GM12878 (cell line): ENCODE data around the gene TINCR. TPM values are rescaled to one million over a fixed set of nuclear protein-coding genes. Genes with fewer than 3 reads are reported as not detected.

ENCODE experiments used
- ATAC-seq: fragments of 200-7000 bp; cut with Tn5 transposase; 3 replicates; pipeline ENCODE4 v1.9.1; 2020; ENCODE audit warnings: mild to moderate bottlenecking, moderate library complexity
- BruUV-seq: library from RNA; stranded (reverse); fragments of 400-500 nt; replicated peaks from 2 replicates; lab custom pipeline; 2021; lab: Mats Ljungman, UMichigan
- CTCF ChIA-PET: fragments of 300-600 bp; sonication (Branson Sonifier 250); formaldehyde crosslinking; extraction: SDS; loops from one replicate; lab custom pipeline; 2021; ENCODE audit warnings: inconsistent platforms; lab: Yijun Ruan, JAX
- POLR2A ChIA-PET: fragments of 350-600 bp; formaldehyde crosslinking; extraction: SDS; loops from one replicate; lab custom pipeline; 2021; ENCODE audit warnings: inconsistent platforms; lab: Charles Lee
- RAD21 ChIA-PET: fragments of 300-600 bp; sonication (Branson Sonifier 250); formaldehyde crosslinking; loops from one replicate; lab custom pipeline; 2023; ENCODE audit warnings: antibody characterized with exemption; ENCODE audit not compliant: unreplicated experiment; lab: Charles Lee
- SMC1A ChIA-PET: fragments of 300-600 bp; sonication (Branson Sonifier 250); formaldehyde crosslinking; loops from one replicate; lab custom pipeline; 2023; ENCODE audit not compliant: unreplicated experiment, uncharacterized antibody; lab: Charles Lee
- DNase-seq: peaks from one replicate; pipeline ENCODE4 v3.0.0-alpha.2; 2011; ENCODE audit warnings: low read depth, low spot score
- FAIRE-seq: peaks from 3 replicates; lab custom pipeline; 2011; peaks lifted over from hg19 to GRCh38; lab: Jason Lieb, UNC
- H2AFZ ChIP-seq: 2 replicates; pipeline ENCODE4 v1.6.0; 2011; ENCODE audit warnings: low read depth, low read length, control low read depth; ENCODE audit not compliant: control insufficient read depth
- H3K27ac ChIP-seq: 2 replicates; pipeline ENCODE4 v1.5.1; 2011; ENCODE audit warnings: control low read depth; ENCODE audit not compliant: control insufficient read depth, insufficient read depth
- H3K27me3 ChIP-seq, 2 experiments: replicated peaks in 1 of 2; 2 replicates each; pipeline versions ENCODE4 v1.6.0 to v1.6.1; 2011; ENCODE audit warnings: low read length in 1 of 2; ENCODE audit not compliant: control insufficient read depth in 2 of 2, insufficient read depth in 2 of 2
- H3K36me3 ChIP-seq, 2 experiments: 2 replicates each; pipeline ENCODE4 v1.5.1; 2011; ENCODE audit warnings: low read length in 1 of 2; ENCODE audit not compliant: control insufficient read depth in 2 of 2, insufficient read depth in 2 of 2
- H3K4me1 ChIP-seq: 2 replicates; pipeline ENCODE4 v1.6.1; 2011; ENCODE audit warnings: mild to moderate bottlenecking, low read length, moderate library complexity, mixed read lengths; ENCODE audit not compliant: control insufficient read depth, insufficient read depth
- H3K4me2 ChIP-seq: 2 replicates; pipeline ENCODE4 v1.6.0; 2011; ENCODE audit warnings: control low read depth; ENCODE audit not compliant: control insufficient read depth, insufficient read depth
- H3K4me3 ChIP-seq: fragments of 200-600 bp; sonication (generic); 2 replicates; pipeline ENCODE4 v1.5.1; 2016
- H3K79me2 ChIP-seq: 2 replicates; pipeline ENCODE4 v1.6.0; 2011; ENCODE audit warnings: low read length; ENCODE audit not compliant: control insufficient read depth, insufficient read depth
- H3K9ac ChIP-seq: 2 replicates; pipeline ENCODE4 v1.8.0; 2011; ENCODE audit warnings: low read length, control low read depth, mixed read lengths; ENCODE audit not compliant: control insufficient read depth, insufficient read depth
- H3K9me3 ChIP-seq: replicated peaks from 3 replicates; pipeline ENCODE4 v1.5.1; 2011; ENCODE audit warnings: mild to moderate bottlenecking, low read length; ENCODE audit not compliant: control insufficient read depth, insufficient read depth
- H4K20me1 ChIP-seq: 2 replicates; pipeline ENCODE4 v1.6.0; 2011; ENCODE audit not compliant: control insufficient read depth, insufficient read depth
- CTCF ChIP-seq, 3 experiments: IDR thresholded peaks in 2 of 3; conservative IDR thresholded peaks in 1 of 3; 2 replicates each; pipeline ENCODE4 v1.5.1; 2011; ENCODE audit warnings: low read depth in 3 of 3, low read length in 3 of 3, mild to moderate bottlenecking in 3 of 3, control low read depth in 2 of 3, moderate library complexity in 2 of 3, inconsistent platforms in 1 of 3, mixed read lengths in 1 of 3; ENCODE audit not compliant: control insufficient read depth in 2 of 3, insufficient read depth in 1 of 3; ENCODE audit errors: extremely low read depth in 1 of 3
- E2F8 ChIP-seq: fragments of 450-650 bp; IDR thresholded peaks from 2 replicates; pipeline ENCODE4 v1.6.1; 2018; ENCODE audit warnings: mild to moderate bottlenecking, low read depth, moderate library complexity; ENCODE audit not compliant: partially characterized antibody
- FOXK2 ChIP-seq: fragments of 450-650 bp; IDR thresholded peaks from 2 replicates; pipeline ENCODE4 v1.6.1; 2017; ENCODE audit warnings: mild to moderate bottlenecking, moderate library complexity
- MEF2B ChIP-seq: fragments of 450-650 bp; IDR thresholded peaks from 2 replicates; pipeline ENCODE4 v1.6.1; 2018; ENCODE audit warnings: mild to moderate bottlenecking, moderate library complexity; ENCODE audit not compliant: partially characterized antibody, poor library complexity, severe bottlenecking
- MLLT1 ChIP-seq: fragments of 450-650 bp; IDR thresholded peaks from 2 replicates; pipeline ENCODE4 v1.6.1; 2016; ENCODE audit warnings: mild to moderate bottlenecking
- SPI1 ChIP-seq: IDR thresholded peaks from 2 replicates; pipeline ENCODE4 v1.6.1; 2011; ENCODE audit warnings: low read depth, mild to moderate bottlenecking, low read length, moderate library complexity, borderline replicate concordance; ENCODE audit not compliant: insufficient read depth
- WGBS: methylation state at CpG from one replicate; pipeline ENCODE4 v1.1.6; 2016; ENCODE audit warnings: low lambda C conversion rate; ENCODE audit not compliant: insufficient replicate concordance, insufficient coverage; ENCODE audit errors: missing lambda C conversion rate; 5-methylcytosine and 5-hydroxymethylcytosine counted together
- in situ Hi-C: fragments of 300-500 bp; cut with MboI; formaldehyde crosslinking; loops from 9 replicates; pipeline ENCODE4 v1.14.3; 2018; ENCODE audit warnings: mixed read lengths
- intact Hi-C: fragments of 100-400 bp; cut with micrococcal nuclease; formaldehyde crosslinking; loops from one replicate; pipeline ENCODE4 v1.14.2; 2022; ENCODE audit not compliant: unreplicated experiment
- polyA plus RNA-seq, 11 experiments: library from polyadenylated mRNA; depleted of rRNA in 4 of 11; unstranded in 6 of 11; stranded (reverse) in 5 of 11; fragments of >200 nt; fragmentation: Nextera tagmentation in 4 of 11; fragmentation: Illumina TruSeq in 1 of 11; extraction: Ambion mirVana in 4 of 11; extraction: Trizol in 1 of 11; gene quantifications; 1 replicate in 1 of 11; 2 replicates in 10 of 11; pipeline versions ENCODE4 v1.2.1 to v1.2.3, GENCODE V29; 2011 to 2016; ENCODE audit warnings: inconsistent platforms in 2 of 11, missing spikeins in 2 of 11, low read depth in 1 of 11
- total RNA-seq, 4 experiments: library from RNA; depleted of rRNA in 3 of 4; stranded (reverse); fragments of >200 nt in 3 of 4; fragmentation: Illumina TruSeq in 1 of 4; extraction: Trizol in 1 of 4; gene quantifications; 2 replicates each; pipeline versions ENCODE4 v1.2.1 to v1.2.3, GENCODE V29; 2013 to 2021

Gene TINCR
- total and polyA plus RNA-seq, 10 of the 15 experiments (the other 5 are each of a cell fraction or from before 2014, with no cell fraction given) = 0.02 to 0.36 (median 0.06) TPM; not detected in 3

- no peaks in the 10 kb centered on the region for H4K20me1 ChIP-seq
- FAIRE-seq (no peak), DNase-seq (no peak), ATAC-seq (no peak)
- BruUV-seq = no TSS peak
- H3K9me3 ChIP-seq = no peaks in the 10 kb centered on the region
- no peak for TF ChIP-seq MEF2B
- no peak for TF ChIP-seq CTCF (IDR thresholded peaks at IDR 0.05 in 2 of 3, conservative IDR thresholded peaks at IDR 0.05 in 1 of 3; ENCODE audit: control insufficient read depth in 2 of 3, extremely low read depth in 1 of 3, insufficient read depth in 1 of 3, low read depth in 3 of 3, low read length in 3 of 3)
- TF ChIP-seq E2F8 = no peak
- no peak for TF ChIP-seq SPI1
- no peak for TF ChIP-seq FOXK2
- TF ChIP-seq MLLT1 = no peak
- POLR2A ChIA-PET = interaction anchor here (0.6 kb wide), 1 partner anchor 352 kb away, joined by 10 read pairs; no protein-coding TSS in a partner anchor
- RAD21 ChIA-PET = no interaction called here
- no peak overlapping the region for H2AFZ ChIP-seq
- intact Hi-C loops (no loop called here), in situ Hi-C loops (no loop called here)
- 0% methylated on average over 4 of the region's 4 CpGs for WGBS
- H3K9ac ChIP-seq = no peak overlapping the region
- H3K4me3 ChIP-seq = no peak overlapping the region
- SMC1A ChIA-PET = no interaction called here
- H3K36me3 ChIP-seq = no peaks in the 10 kb centered on the region
- H3K27me3 ChIP-seq = no peaks in the 10 kb centered on the region
- no peaks in the 10 kb centered on the region for H3K4me1 ChIP-seq
- CTCF ChIA-PET = no interaction called here
- H3K79me2 ChIP-seq = no peaks in the 10 kb centered on the region
- H3K4me2 ChIP-seq = no peak overlapping the region
- H3K27ac ChIP-seq = no peak overlapping the region
These were observed 21.8 kb downstream of the TINCR start for GRCh38 chr19:5545984-5546383.
